WTC11 (cell line): Measurements from ENCODE around the gene KCND3. TPM values are rescaled to one million over a fixed set of nuclear protein-coding genes. Genes with fewer than 3 reads are reported as not detected.

ENCODE experiments used
- ATAC-seq: fragments of 200-7000 bp; cut with Tn5 transposase; 2 replicates; pipeline ENCODE4 v1.10.0; 2021; ENCODE audit warnings: mild to moderate bottlenecking, moderate library complexity
- CTCF ChIA-PET: fragments of 300-600 bp; sonication (Branson Sonifier 250); formaldehyde crosslinking; loops from one replicate; lab custom pipeline; 2021; ENCODE audit warnings: antibody characterized with exemption; lab: Charles Lee
- POLR2A ChIA-PET: fragments of 350-600 bp; sonication (Branson Sonifier 250); formaldehyde crosslinking; loops from one replicate; lab custom pipeline; 2021; ENCODE audit warnings: antibody characterized with exemption; lab: Charles Lee
- DNase-seq: peaks from one replicate; pipeline ENCODE4 v3.0.0; 2021; ENCODE audit warnings: low spot score
- H3K27ac Mint-ChIP-seq: 2 replicates; pipeline ENCODE4 v1.8.0; 2021; ENCODE audit warnings: mixed read lengths
- H3K27me3 Mint-ChIP-seq: 2 replicates; pipeline ENCODE4 v1.8.0; 2021; ENCODE audit warnings: low read depth, mild to moderate bottlenecking, moderate library complexity, mixed read lengths
- H3K36me3 Mint-ChIP-seq: 2 replicates; pipeline ENCODE4 v1.8.0; 2021; ENCODE audit warnings: mixed read lengths
- H3K4me1 Mint-ChIP-seq: 2 replicates; pipeline ENCODE4 v1.8.0; 2022; ENCODE audit warnings: mixed read lengths
- H3K4me3 Mint-ChIP-seq: 2 replicates; pipeline ENCODE4 v1.8.0; 2021; ENCODE audit warnings: mild to moderate bottlenecking, moderate library complexity, mixed read lengths
- H3K9me3 Mint-ChIP-seq: 2 replicates; pipeline ENCODE4 v1.8.0; 2021; ENCODE audit warnings: mixed read lengths
- ATF1 ChIP-seq: sonication (generic); formaldehyde crosslinking; IDR thresholded peaks from 2 replicates; pipeline ENCODE4 v1.8.1; 2023; ENCODE audit warnings: mild to moderate bottlenecking, moderate library complexity, missing genetic modification reagents
- CDX4 ChIP-seq: fragments of 250-450 bp; sonication (Bioruptor Pico); IDR thresholded peaks from 2 replicates; pipeline ENCODE4 v1.9.0; 2021; ENCODE audit warnings: moderate library complexity, mild to moderate bottlenecking, inconsistent platforms, borderline replicate concordance
- CREM ChIP-seq: sonication (generic); formaldehyde crosslinking; IDR thresholded peaks from 2 replicates; pipeline ENCODE4 v1.8.1; 2022; ENCODE audit warnings: mild to moderate bottlenecking, missing genetic modification reagents, moderate library complexity
- ELF4 ChIP-seq: sonication (generic); formaldehyde crosslinking; IDR thresholded peaks from 2 replicates; pipeline ENCODE4 v1.8.1; 2022; ENCODE audit warnings: low read depth, mild to moderate bottlenecking, moderate library complexity, missing genetic modification reagents
- FOXJ3 ChIP-seq: sonication (generic); formaldehyde crosslinking; IDR thresholded peaks from 2 replicates; pipeline ENCODE4 v1.9.0; 2021; ENCODE audit warnings: missing genetic modification reagents, mild to moderate bottlenecking, borderline replicate concordance
- GABPB1 ChIP-seq: sonication (generic); formaldehyde crosslinking; IDR thresholded peaks from 2 replicates; pipeline ENCODE4 v1.8.1; 2023; ENCODE audit warnings: mild to moderate bottlenecking, missing genetic modification reagents
- HMGXB4 ChIP-seq: sonication (generic); formaldehyde crosslinking; IDR thresholded peaks from 2 replicates; pipeline ENCODE4 v1.8.1; 2023; ENCODE audit warnings: mild to moderate bottlenecking, moderate library complexity, missing genetic modification reagents
- JAZF1 ChIP-seq: fragments of 250-450 bp; sonication (Bioruptor Pico); IDR thresholded peaks from 2 replicates; pipeline ENCODE4 v1.9.0; 2021; ENCODE audit warnings: moderate library complexity, mild to moderate bottlenecking, inconsistent platforms
- MXD4 ChIP-seq: fragments of 250-450 bp; sonication (Bioruptor Pico); IDR thresholded peaks from 2 replicates; pipeline ENCODE4 v1.8.0; 2021; ENCODE audit warnings: mild to moderate bottlenecking, moderate library complexity, borderline replicate concordance
- NR2C2 ChIP-seq: sonication (generic); formaldehyde crosslinking; IDR thresholded peaks from 2 replicates; pipeline ENCODE4 v1.8.0; 2022; ENCODE audit warnings: mild to moderate bottlenecking, missing genetic modification reagents
- NR3C1 ChIP-seq: sonication (generic); formaldehyde crosslinking; conservative IDR thresholded peaks from 2 replicates; pipeline ENCODE4 v1.8.1; 2023; ENCODE audit warnings: low read depth, mild to moderate bottlenecking, missing genetic modification reagents
- PRDM15 ChIP-seq: sonication (generic); formaldehyde crosslinking; IDR thresholded peaks from 2 replicates; pipeline ENCODE4 v1.8.0; 2022; ENCODE audit warnings: missing genetic modification reagents
- RORB ChIP-seq: fragments of 250-450 bp; sonication (Bioruptor Pico); IDR thresholded peaks from 2 replicates; pipeline ENCODE4 v1.9.0; 2021; ENCODE audit warnings: mild to moderate bottlenecking
- SOX15 ChIP-seq: fragments of 250-450 bp; sonication (Bioruptor Pico); IDR thresholded peaks from 2 replicates; pipeline ENCODE4 v1.9.0; 2021; ENCODE audit warnings: mild to moderate bottlenecking
- SP1 ChIP-seq: sonication (generic); formaldehyde crosslinking; conservative IDR thresholded peaks from 2 replicates; pipeline ENCODE4 v1.8.1; 2022; ENCODE audit warnings: missing genetic modification reagents
- TP53 ChIP-seq: sonication (generic); formaldehyde crosslinking; IDR thresholded peaks from 2 replicates; pipeline ENCODE4 v1.8.1; 2023; ENCODE audit warnings: mild to moderate bottlenecking, missing genetic modification reagents
- ZBTB43 ChIP-seq: sonication (generic); formaldehyde crosslinking; IDR thresholded peaks from 2 replicates; pipeline ENCODE4 v1.8.1; 2023; ENCODE audit warnings: mild to moderate bottlenecking, missing genetic modification reagents
- ZNF281 ChIP-seq: sonication (generic); formaldehyde crosslinking; IDR thresholded peaks from 2 replicates; pipeline ENCODE4 v1.8.0; 2023; ENCODE audit warnings: mild to moderate bottlenecking, missing genetic modification reagents
- ZNF416 ChIP-seq: fragments of 250-450 bp; sonication (Bioruptor Pico); IDR thresholded peaks from 2 replicates; pipeline ENCODE4 v1.9.0; 2021; ENCODE audit warnings: mild to moderate bottlenecking, inconsistent platforms
- ZNF423 ChIP-seq: fragments of 250-450 bp; sonication (Bioruptor Pico); IDR thresholded peaks from 2 replicates; pipeline ENCODE4 v2.1.2; 2022; ENCODE audit warnings: mild to moderate bottlenecking, moderate library complexity
- ZNF512 ChIP-seq: sonication (generic); formaldehyde crosslinking; IDR thresholded peaks from 2 replicates; pipeline ENCODE4 v1.8.1; 2022; ENCODE audit warnings: missing genetic modification reagents, borderline replicate concordance
- total RNA-seq: library from RNA; stranded (reverse); gene quantifications from 3 replicates; pipeline ENCODE4 v1.2.3, GENCODE V29; 2021

KCND3 gene
- total RNA-seq, 1 experiment from 2014 or later: 0.35 TPM

- TF ChIP-seq MXD4 (CRISPR knock-in tag) (no peak), HMGXB4 (CRISPR knock-in tag) (no peak), ZNF423 (no peak), ZNF416 (CRISPR knock-in tag) (no peak), TP53 (CRISPR knock-in tag) (no peak), SOX15 (CRISPR knock-in tag) (no peak)
These were observed 255.5 kb downstream of the KCND3 start (continued) for GRCh38 chr1:111733992-111734341.

- ChIA-PET POLR2A (no interaction called here), CTCF (interaction anchor here (0.6 to 7.7 kb wide), 3 partner anchors 15 to 71 kb away, joined by 3 to 78 read pairs (median 3); no protein-coding TSS in a partner anchor)
- Mint-ChIP-seq H3K27me3 (no peaks in the 10 kb centered on the region), H3K9me3 (no peaks in the 10 kb centered on the region), H3K4me1 (peaks cover 28% of the 10 kb centered on the region), H3K27ac (no peak overlapping the region), H3K4me3 (no peak overlapping the region), H3K36me3 (no peaks in the 10 kb centered on the region; the same call in none of the 2 replicates)
- no peak for DNase-seq
- no peak for TF ChIP-seq PRDM15 (CRISPR knock-in tag)
- no peak for TF ChIP-seq JAZF1 (CRISPR knock-in tag)
- 0 out of 2 replicates have a peak, but pooled peaks have one; percentile 17 for TF ChIP-seq GABPB1 (CRISPR knock-in tag)
- no peak for ATAC-seq
These were observed 256.1 kb downstream of the KCND3 start for GRCh38 chr1:111733183-111733991.

- Mint-ChIP-seq H3K4me3 (no peak overlapping the region), H3K27me3 (no peaks in the 10 kb centered on the region), H3K4me1 (peaks cover 28% of the 10 kb centered on the region), H3K36me3 (peaks cover 4% of the 10 kb centered on the region), H3K27ac (peak overlapping the region; percentile 72; the same call in 1 of the 2 replicates), H3K9me3 (no peaks in the 10 kb centered on the region)
- ATAC-seq (no peak), DNase-seq (no peak)
- ChIA-PET POLR2A (no interaction called here), CTCF (interaction anchor here (0.7 to 1.1 kb wide), 3 partner anchors 16 to 23 kb away, joined by 3 read pairs; partner anchors contain the start of gene DDX20)
- TF ChIP-seq NR2C2 (CRISPR knock-in tag): no peak
- TF ChIP-seq CDX4: no peak
- no peak for TF ChIP-seq NR3C1 (CRISPR knock-in tag)
- no peak for TF ChIP-seq ZNF512 (CRISPR knock-in tag)
- TF ChIP-seq ZBTB43: no peak
- no peak for TF ChIP-seq ZNF416 (CRISPR knock-in tag)
- TF ChIP-seq FOXJ3 (CRISPR knock-in tag): no peak
- TF ChIP-seq RORB (CRISPR knock-in tag): no peak
- TF ChIP-seq ATF1: no peak
- no peak for TF ChIP-seq SP1
- TF ChIP-seq ELF4: no peak
- TF ChIP-seq CREM (CRISPR knock-in tag): no peak
- TF ChIP-seq ZNF281 (CRISPR knock-in tag): no peak
- TF ChIP-seq ZNF423: no peak
These were observed 256.8 kb downstream of the KCND3 start for GRCh38 chr1:111732718-111733117.
